Brain microvascular endothelial cell (primary cell): Measurements from ENCODE around the gene FAM174A.

Experiments used
- DNase-seq: peaks from one replicate; pipeline ENCODE4 v3.0.0-alpha.2; 2020
- H3K27ac ChIP-seq: fragments of 250-450 bp; sonication (Bioruptor Pico); 2 replicates; pipeline ENCODE4 v1.5.1; 2020; ENCODE audit warnings: mild to moderate bottlenecking, moderate library complexity
- H3K27me3 ChIP-seq: fragments of 250-450 bp; sonication (Bioruptor Pico); replicated peaks from 2 replicates; pipeline ENCODE4 v1.5.1; 2020; ENCODE audit warnings: mild to moderate bottlenecking
- H3K36me3 ChIP-seq: fragments of 250-450 bp; sonication (Bioruptor Pico); replicated peaks from 2 replicates; pipeline ENCODE4 v1.5.1; 2020; ENCODE audit warnings: mild to moderate bottlenecking
- H3K4me3 ChIP-seq: 2 replicates; pipeline ENCODE4 v1.5.1; 2011; ENCODE audit warnings: low read depth, mild to moderate bottlenecking, control low read depth, low read length, moderate library complexity
- CTCF ChIP-seq: IDR thresholded peaks from 2 replicates; pipeline ENCODE4 v1.5.1; 2011; ENCODE audit warnings: low read depth, mild to moderate bottlenecking, moderate library complexity, low read length, control low read depth, inconsistent platforms; ENCODE audit errors: missing control alignments
- in situ Hi-C: cut with HindIII; loops from 2 replicates; pipeline ENCODE4 v1.10.0; 2017; ENCODE audit warnings: low sequenced_read_pairs, low pct_ligation_motif_present

Gene FAM174A

GRCh38 chr5:100535060-100536005 lies at the start of gene FAM174A:
Gene FAM174A (plus strand): TSS chr5:100535374. CDS start chr5:100535531, 157 bp downstream.
- in situ Hi-C loops, result no loop called here
- Histone ChIP-seq H3K4me3 (peak within 1 kb of the TSS; percentile 82), H3K27ac (peak within 1 kb of the TSS; percentile 56), H3K36me3 (no peaks in the 10 kb centered on the region), H3K27me3 (no peaks in the 10 kb centered on the region)
- no peak for TF ChIP-seq CTCF
- DNase-seq, result peak; percentile 93

GRCh38 chr5:100493996-100494395 lies 41.2 kb upstream of the FAM174A start:
- Histone ChIP-seq H3K27ac (no peak overlapping the region), H3K36me3 (no peaks in the 10 kb centered on the region), H3K27me3 (no peaks in the 10 kb centered on the region), H3K4me3 (no peak overlapping the region)
- TF ChIP-seq CTCF, result no peak
- in situ Hi-C loops, result no loop called here
- no peak for DNase-seq

- no peak for TF ChIP-seq CTCF
- Histone ChIP-seq H3K36me3 (no peaks in the 10 kb centered on the region), H3K27me3 (no peaks in the 10 kb centered on the region), H3K27ac (no peak overlapping the region), H3K4me3 (no peak overlapping the region)
- in situ Hi-C loops, result no loop called here
- DNase-seq, result no peak
These were observed 38.9 kb upstream of the FAM174A start for GRCh38 chr5:100496296-100496695.

- DNase-seq, result no peak
- no peaks in the 10 kb centered on the region for H3K27me3 ChIP-seq
- H3K36me3 ChIP-seq, result no peaks in the 10 kb centered on the region
- H3K27ac ChIP-seq, result no peak overlapping the region
- no peak for TF ChIP-seq CTCF
- no peak overlapping the region for H3K4me3 ChIP-seq
- in situ Hi-C loops, result no loop called here
These were observed 32.5 kb upstream of the FAM174A start for GRCh38 chr5:100502684-100503083.

- H3K4me3 ChIP-seq, result no peak overlapping the region
- in situ Hi-C loops, result no loop called here
- H3K27me3 ChIP-seq, result no peaks in the 10 kb centered on the region
- DNase-seq, result peak; percentile 63
- H3K36me3 ChIP-seq, result no peaks in the 10 kb centered on the region
- no peak overlapping the region for H3K27ac ChIP-seq
- peak; percentile 35 for TF ChIP-seq CTCF
These were observed 29.0 kb upstream of the FAM174A start for GRCh38 chr5:100505984-100506670.
